ENCODE measurements around the gene RABL6. TPM values are rescaled to one million over a fixed set of nuclear protein-coding genes. Genes with fewer than 3 reads are reported as not detected.

The RABL6 gene
- total RNA-seq, 3 donors from 2014 or later: 92.1 to 142 (median 112) TPM

DNA sequence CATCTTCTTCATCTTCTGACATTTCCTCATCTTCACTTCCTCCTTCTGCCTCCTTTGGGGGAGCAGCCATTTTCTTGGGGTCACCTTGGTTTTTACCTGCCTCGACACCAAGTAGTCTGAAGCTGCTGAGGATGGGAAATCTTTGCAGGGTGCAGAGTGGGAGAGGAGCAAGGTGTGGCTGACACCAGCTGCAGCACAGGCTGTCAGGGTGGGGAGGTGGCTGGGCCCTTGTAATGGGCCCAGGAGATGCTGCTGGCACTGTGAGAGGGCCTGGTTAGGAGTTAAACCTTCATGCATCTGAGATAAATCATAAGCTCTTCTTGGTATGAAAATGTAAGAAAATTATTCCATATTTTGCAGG, 7.7 kb downstream of the RABL6 start:
- H3K4me3 ChIP-seq: no peak overlapping the region
- peaks cover 2% of the 10 kb centered on the region for H3K4me1 ChIP-seq (ENCODE audit: low read depth)
- intact Hi-C loops (cut with DNase I, micrococcal nuclease): no loop called here
- no peaks in the 10 kb centered on the region for H3K9me3 ChIP-seq
- no peak for TF ChIP-seq CTCF (IDR thresholded peaks at IDR 0.05)
- DNase-seq (no peak), ATAC-seq (no peak)
- H3K36me3 ChIP-seq (ENCODE audit: low read depth): peaks cover 4% of the 10 kb centered on the region

GRCh38 chr9:136820971-136821825, 13.4 kb downstream of the RABL6 start:
- ATAC-seq: peak; percentile 34

DNA sequence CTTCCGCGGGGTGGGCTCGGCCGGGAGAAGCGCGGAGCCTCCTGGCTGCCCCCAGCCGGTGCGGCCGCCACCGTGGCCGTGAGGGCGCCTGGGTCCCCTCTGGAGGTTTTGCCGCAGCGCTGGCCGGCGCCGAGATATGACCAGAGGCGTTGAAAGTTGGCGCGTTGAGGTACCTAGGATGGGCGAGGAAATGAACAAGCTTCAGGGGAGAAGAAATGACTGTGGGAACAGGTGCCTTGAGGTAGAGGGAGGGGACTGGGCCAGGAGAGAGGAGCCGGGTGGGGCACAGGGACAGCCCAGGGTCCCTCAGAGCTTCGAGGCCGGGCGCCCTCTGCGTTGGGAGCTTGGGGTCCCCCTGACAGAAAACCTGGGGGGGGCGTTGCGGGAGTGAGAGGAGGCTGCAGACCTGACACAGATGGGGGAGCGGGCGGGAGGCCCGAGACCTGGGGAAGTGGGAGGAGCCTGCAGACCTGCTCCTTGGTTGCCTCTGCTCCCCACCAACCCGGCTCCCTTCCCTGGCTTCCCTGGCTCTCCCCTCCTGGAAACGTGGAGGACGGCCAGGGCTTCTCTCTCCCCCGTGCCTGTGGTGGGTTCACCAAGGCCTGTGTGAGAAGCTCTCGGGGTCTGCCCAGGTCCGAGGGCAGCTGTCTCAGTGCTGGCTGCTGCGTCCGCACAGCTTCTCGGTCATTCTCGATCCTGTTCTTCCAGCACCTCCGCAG, 14.2 kb downstream of the RABL6 start:
- Histone ChIP-seq H3K36me3 (ENCODE audit: low read depth) (peaks cover 10% of the 10 kb centered on the region), H3K4me3 (no peak overlapping the region), H3K9me3 (no peaks in the 10 kb centered on the region), H3K4me1 (ENCODE audit: low read depth) (peaks cover 2% of the 10 kb centered on the region)
- TF ChIP-seq CTCF (IDR thresholded peaks at IDR 0.05): no peak
- ATAC-seq (peak; percentile 7), DNase-seq (no peak)
- intact Hi-C loops (cut with DNase I, micrococcal nuclease): no loop called here

More at GRCh38 chr9:136820971-136821825, 13.4 kb downstream of the RABL6 start:
- Histone ChIP-seq H3K4me1 (ENCODE audit: low read depth) (peaks cover 2% of the 10 kb centered on the region), H3K36me3 (ENCODE audit: low read depth) (peaks cover 10% of the 10 kb centered on the region), H3K9me3 (no peaks in the 10 kb centered on the region), H3K4me3 (no peak overlapping the region)
- intact Hi-C loops (cut with DNase I, micrococcal nuclease): no loop called here
- DNase-seq: no peak
- no peak for TF ChIP-seq CTCF (IDR thresholded peaks at IDR 0.05)

- Histone ChIP-seq H3K4me3 (no peak overlapping the region), H3K36me3 (ENCODE audit: low read depth) (peaks cover 10% of the 10 kb centered on the region), H3K4me1 (ENCODE audit: low read depth) (peaks cover 2% of the 10 kb centered on the region), H3K9me3 (no peaks in the 10 kb centered on the region)
- intact Hi-C loops (cut with DNase I, micrococcal nuclease): no loop called here
- no peak for DNase-seq
- TF ChIP-seq CTCF (IDR thresholded peaks at IDR 0.05): no peak
- no peak for ATAC-seq
These were observed 15.6 kb downstream of the RABL6 start for GRCh38 chr9:136823136-136824046.

- Histone ChIP-seq H3K4me1 (ENCODE audit: low read depth) (peaks cover 2% of the 10 kb centered on the region), H3K36me3 (ENCODE audit: low read depth) (peaks cover 10% of the 10 kb centered on the region), H3K4me3 (no peak overlapping the region), H3K9me3 (no peaks in the 10 kb centered on the region)
- intact Hi-C loops (cut with DNase I, micrococcal nuclease): no loop called here
- no peak for DNase-seq
- ATAC-seq: no peak
- TF ChIP-seq CTCF (IDR thresholded peaks at IDR 0.05): no peak
These were observed 16.9 kb downstream of the RABL6 start for GRCh38 chr9:136824496-136825225.
